ENCODE measurements around the gene GREB1. TPM values are rescaled to one million over a fixed set of nuclear protein-coding genes. Genes with fewer than 3 reads are reported as not detected.

Gene GREB1
- total RNA-seq, 1 donor from 2014 or later: 0.20 TPM

GRCh38 chr2:11662882-11663281, 129.0 kb downstream of the GREB1 start:
- DNase-seq (ENCODE audit: low read depth in 2 of 2): no peak

- DNase-seq (ENCODE audit: low read depth in 2 of 2): no peak
Measured at GRCh38 chr2:11663427-11663826, 129.6 kb downstream of the GREB1 start.

- DNase-seq (ENCODE audit: low read depth in 2 of 2): no peak
Measured at GRCh38 chr2:11665028-11665427, 131.2 kb downstream of the GREB1 start.

GRCh38 chr2:11665510-11666362, 131.9 kb downstream of the GREB1 start:
- DNase-seq (ENCODE audit: low read depth in 2 of 2): no peak

- DNase-seq (ENCODE audit: low read depth in 2 of 2): no peak
Measured at GRCh38 chr2:11667194-11667593, 133.3 kb downstream of the GREB1 start.

- no peak for DNase-seq (ENCODE audit: low read depth in 2 of 2)
Measured at GRCh38 chr2:11667866-11668637, 134.2 kb downstream of the GREB1 start.

GRCh38 chr2:11669454-11670291, 135.8 kb downstream of the GREB1 start, which contains the start of gene NTSR2:
NTSR2 (minus strand) TSS chr2:11670195; CDS start chr2:11670129, 66 bp downstream.
- peak; percentile 64 to 84 for DNase-seq (ENCODE audit: low read depth in 2 of 2)

- no peak for DNase-seq (ENCODE audit: low read depth in 2 of 2)
Measured at GRCh38 chr2:11672407-11672806, 138.6 kb downstream of the GREB1 start.

- DNase-seq (ENCODE audit: low read depth in 2 of 2): no peak
Measured at GRCh38 chr2:11674983-11675382, 141.1 kb downstream of the GREB1 start.

GRCh38 chr2:11675423-11676112, 141.7 kb downstream of the GREB1 start:
- DNase-seq (ENCODE audit: low read depth in 2 of 2): no peak

GRCh38 chr2:11676640-11677039, 142.8 kb downstream of the GREB1 start:
- no peak for DNase-seq (ENCODE audit: low read depth in 2 of 2)

- DNase-seq (ENCODE audit: low read depth in 2 of 2): peak in 1 of 2 donors; percentile 41
Measured at GRCh38 chr2:11677136-11678055, 143.6 kb downstream of the GREB1 start.

GRCh38 chr2:11678306-11678960, 144.6 kb downstream of the GREB1 start:
- no peak for DNase-seq (ENCODE audit: low read depth in 2 of 2)

- DNase-seq (ENCODE audit: low read depth in 2 of 2): no peak
Measured at GRCh38 chr2:11679016-11679415, 145.2 kb downstream of the GREB1 start.

GRCh38 chr2:11679486-11680181, 145.8 kb downstream of the GREB1 start:
- DNase-seq (ENCODE audit: low read depth in 2 of 2): no peak

- DNase-seq (ENCODE audit: low read depth in 2 of 2): no peak
Measured at GRCh38 chr2:11680182-11680900, 146.5 kb downstream of the GREB1 start.

- DNase-seq (ENCODE audit: low read depth in 2 of 2): peak; percentile 45 to 47
Measured at GRCh38 chr2:11680901-11681721, 147.3 kb downstream of the GREB1 start.

All from lung microvascular endothelial cell (primary cell).